ENCODE results near the gene PAX3.
A peak's percentile ranks its signal among the peaks of the same experiment; 100 is the strongest.

PAX3 gene

DNA sequence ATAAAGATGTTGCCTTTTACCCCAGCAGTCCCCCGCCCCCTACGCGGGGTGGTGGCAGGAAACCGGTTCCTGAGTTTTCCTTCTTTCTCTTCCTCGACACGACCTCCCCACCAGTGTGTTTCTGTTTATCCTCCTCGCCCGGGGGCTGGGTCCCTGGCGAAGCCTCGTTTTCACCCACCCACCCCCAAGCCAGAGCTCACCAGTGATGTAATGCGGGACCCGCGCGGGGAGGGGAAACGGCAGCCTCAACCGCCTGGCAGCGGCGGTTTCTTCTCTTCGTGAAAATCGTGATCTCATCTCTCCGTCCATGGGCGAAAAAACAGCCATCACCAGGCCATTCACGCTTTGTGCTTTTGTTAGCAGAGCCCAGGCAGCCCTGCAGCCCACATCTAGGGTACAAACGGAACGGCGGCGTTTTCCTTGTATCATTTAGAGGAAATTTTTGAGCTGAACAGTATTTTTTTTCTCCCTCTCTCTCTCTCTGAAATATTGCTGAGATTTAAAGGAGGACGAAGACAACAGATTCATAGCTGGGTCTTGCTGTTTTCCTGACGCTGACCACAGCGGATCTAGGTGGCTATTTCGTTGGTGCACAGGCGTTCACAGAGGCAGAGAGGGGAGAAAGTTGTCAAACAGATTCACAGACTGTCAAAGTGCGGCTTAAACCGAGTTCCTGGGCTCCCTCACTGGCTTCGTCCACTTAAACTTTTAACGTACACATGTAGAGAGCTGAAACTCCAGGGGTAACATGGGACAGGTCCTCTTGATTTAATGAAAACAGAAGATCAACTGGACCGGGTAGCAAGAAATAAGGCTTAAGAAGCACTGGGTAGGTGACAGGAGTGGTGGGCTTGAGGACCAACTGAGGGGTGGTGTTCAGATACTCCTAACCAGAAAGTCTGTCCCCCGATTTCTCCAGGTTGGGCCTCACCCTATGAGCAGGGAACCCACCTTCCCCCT lies 21.9 kb upstream of the PAX3 start:
- TF ChIP-seq TAF1 (IDR thresholded peaks at IDR 0.05; ENCODE audit: borderline replicate concordance, insufficient read depth, low read length) (no peak), POLR2AphosphoS5 (IDR thresholded peaks at IDR 0.05; ENCODE audit: low read depth, low read length) (no peak), SIN3A (IDR thresholded peaks at IDR 0.05; ENCODE audit: borderline replicate concordance, insufficient read depth, low read length) (no peak), FOXP2 (optimal IDR thresholded peaks at IDR 0.05; ENCODE audit: borderline replicate concordance, extremely low read depth, extremely low read length, insufficient read depth) (no peak)
- TF ChIP-seq, protein P1, sequence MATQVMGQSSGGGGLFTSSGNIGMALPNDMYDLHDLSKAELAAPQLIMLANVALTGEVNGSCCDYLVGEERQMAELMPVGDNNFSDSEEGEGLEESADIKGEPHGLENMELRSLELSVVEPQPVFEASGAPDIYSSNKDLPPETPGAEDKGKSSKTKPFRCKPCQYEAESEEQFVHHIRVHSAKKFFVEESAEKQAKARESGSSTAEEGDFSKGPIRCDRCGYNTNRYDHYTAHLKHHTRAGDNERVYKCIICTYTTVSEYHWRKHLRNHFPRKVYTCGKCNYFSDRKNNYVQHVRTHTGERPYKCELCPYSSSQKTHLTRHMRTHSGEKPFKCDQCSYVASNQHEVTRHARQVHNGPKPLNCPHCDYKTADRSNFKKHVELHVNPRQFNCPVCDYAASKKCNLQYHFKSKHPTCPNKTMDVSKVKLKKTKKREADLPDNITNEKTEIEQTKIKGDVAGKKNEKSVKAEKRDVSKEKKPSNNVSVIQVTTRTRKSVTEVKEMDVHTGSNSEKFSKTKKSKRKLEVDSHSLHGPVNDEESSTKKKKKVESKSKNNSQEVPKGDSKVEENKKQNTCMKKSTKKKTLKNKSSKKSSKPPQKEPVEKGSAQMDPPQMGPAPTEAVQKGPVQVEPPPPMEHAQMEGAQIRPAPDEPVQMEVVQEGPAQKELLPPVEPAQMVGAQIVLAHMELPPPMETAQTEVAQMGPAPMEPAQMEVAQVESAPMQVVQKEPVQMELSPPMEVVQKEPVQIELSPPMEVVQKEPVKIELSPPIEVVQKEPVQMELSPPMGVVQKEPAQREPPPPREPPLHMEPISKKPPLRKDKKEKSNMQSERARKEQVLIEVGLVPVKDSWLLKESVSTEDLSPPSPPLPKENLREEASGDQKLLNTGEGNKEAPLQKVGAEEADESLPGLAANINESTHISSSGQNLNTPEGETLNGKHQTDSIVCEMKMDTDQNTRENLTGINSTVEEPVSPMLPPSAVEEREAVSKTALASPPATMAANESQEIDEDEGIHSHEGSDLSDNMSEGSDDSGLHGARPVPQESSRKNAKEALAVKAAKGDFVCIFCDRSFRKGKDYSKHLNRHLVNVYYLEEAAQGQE (IDR thresholded peaks at IDR 0.05; ENCODE audit: insufficient read depth in 1 of 2, low read depth in 2 of 2, low read length in 2 of 2) = no peak

DNA sequence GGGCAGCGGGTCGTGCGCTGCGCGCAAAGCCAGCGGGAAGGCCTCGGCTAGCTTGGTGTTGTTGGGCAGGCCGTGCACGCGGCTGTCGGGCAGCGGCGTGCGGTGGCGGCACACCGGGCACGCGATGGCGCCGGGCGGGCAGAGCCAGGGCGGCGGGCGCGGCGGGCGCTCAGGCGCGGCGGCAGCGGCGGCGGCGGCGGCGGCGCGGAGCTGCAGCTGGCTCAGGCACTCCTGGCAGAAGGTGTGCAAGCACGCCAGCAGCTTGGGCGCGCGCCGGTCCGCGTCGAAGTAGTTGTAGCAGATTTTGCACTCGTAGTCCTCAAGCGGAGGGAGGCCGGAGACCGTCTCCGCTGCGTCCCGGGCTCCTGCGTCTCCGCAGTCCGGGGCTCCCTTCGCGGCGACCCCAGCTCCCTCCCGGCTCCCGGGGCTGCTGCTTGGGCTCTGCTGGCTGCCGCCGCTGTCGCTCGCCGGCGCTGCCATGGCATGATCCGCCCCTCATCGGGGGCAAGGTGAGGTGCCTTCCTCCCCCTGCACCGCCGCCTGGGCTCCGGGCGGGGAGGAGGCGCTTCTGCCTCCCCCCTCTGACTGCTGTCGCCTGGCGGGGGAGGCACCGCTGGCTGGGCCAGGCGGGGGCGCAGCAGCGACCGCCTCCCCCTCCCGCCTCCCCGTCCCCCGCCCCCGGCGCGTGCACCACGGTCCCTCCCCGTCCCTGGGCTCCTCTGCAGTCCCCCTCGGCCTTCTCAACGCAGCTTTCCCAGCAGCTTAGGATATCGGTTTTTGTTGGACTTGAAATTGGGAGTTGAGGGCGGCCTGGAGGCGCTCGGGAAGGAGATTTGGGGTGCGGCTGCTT lies 21.0 kb upstream of the PAX3 start:
- TF ChIP-seq TAF1 (IDR thresholded peaks at IDR 0.05; ENCODE audit: borderline replicate concordance, insufficient read depth, low read length) = no peak
- TF ChIP-seq FOXP2 (optimal IDR thresholded peaks at IDR 0.05; ENCODE audit: borderline replicate concordance, extremely low read depth, extremely low read length, insufficient read depth) = no peak
- TF ChIP-seq, protein P1 (IDR thresholded peaks at IDR 0.05; ENCODE audit: insufficient read depth in 1 of 2, low read depth in 2 of 2, low read length in 2 of 2) = no peak
- no peak for TF ChIP-seq SIN3A (IDR thresholded peaks at IDR 0.05; ENCODE audit: borderline replicate concordance, insufficient read depth, low read length)
- no peak for TF ChIP-seq POLR2AphosphoS5 (IDR thresholded peaks at IDR 0.05; ENCODE audit: low read depth, low read length)

DNA sequence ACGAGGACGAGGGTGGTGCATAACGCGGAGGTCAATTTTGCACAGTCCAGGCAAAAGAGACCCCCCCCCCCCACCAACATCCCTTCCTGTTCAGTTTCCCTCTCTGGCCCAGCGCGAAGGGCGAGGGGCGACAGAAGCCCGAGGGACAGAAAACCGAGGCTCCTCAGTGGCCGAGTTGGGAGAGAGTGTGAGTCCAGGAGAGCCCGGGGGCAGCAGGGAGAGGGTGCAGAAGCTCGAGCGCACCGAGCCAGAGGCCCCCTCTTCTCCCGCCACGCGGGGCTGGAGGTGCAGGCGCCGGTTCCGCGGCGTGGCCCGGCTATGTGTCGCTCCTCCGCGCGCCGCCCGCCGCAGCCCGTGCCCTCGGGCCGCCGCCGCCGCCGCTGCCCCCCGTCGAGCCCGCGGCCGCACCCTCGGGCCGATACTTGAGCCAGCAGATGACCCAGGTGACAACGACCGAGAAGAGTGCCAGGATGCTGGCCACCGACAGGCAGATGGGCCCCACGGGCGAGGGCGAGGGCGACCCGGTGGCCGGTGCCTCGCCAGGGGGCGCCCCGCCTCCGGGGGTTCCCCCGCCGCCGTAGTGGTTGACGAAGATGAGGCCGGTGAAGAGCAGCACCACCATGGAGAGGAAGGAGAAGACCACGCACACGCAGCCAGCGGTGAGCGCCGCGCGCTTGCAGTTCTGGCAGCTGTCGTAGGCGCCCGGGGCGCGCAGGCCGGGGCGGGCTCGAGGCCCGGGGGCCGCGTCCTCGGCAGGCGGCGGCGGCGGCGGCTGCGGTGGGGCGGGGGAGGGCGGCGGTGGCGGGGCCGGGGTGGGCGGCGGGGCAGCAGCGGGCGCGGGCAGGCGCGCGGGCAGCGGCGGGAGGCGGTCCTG lies 20.2 kb upstream of the PAX3 start:
- no peak for TF ChIP-seq TAF1 (IDR thresholded peaks at IDR 0.05; ENCODE audit: borderline replicate concordance, insufficient read depth, low read length)
- no peak for TF ChIP-seq SIN3A (IDR thresholded peaks at IDR 0.05; ENCODE audit: borderline replicate concordance, insufficient read depth, low read length)

DNA sequence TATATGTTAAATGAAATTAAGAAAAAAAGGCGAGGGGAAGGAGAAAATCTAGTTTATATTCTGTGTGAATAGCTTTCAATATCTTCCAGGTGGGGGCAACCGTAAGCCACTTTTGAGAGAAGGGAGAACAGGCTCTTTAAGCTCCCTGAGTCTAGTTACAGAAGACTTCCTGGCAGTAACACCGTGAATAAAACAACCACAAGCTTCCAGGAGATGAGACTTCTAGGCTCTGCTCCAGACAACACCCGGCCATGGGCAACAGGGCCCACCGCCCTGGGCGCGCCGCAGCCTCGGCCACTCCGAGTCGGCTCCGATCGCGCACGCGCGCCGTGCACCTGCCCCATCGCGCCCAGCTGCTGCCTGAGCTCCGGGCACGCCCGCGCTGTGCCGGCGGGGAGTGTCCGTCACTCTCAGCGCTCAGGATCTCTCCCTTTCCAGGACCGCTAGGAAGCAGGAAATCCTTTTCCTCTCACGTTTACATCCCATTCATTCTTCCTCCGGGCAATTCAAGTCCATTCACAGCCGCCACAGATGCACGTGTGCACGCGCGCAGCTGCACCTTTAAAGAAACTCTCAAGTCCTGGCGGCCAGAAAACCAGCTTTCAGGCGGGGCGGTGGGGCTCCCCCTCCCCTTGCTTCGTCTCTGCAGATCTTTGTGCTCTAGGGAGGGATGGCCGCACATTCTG lies 19.4 kb upstream of the PAX3 start:
- TF ChIP-seq FOXP2 (optimal IDR thresholded peaks at IDR 0.05; ENCODE audit: borderline replicate concordance, extremely low read depth, extremely low read length, insufficient read depth) (peak; percentile 35), TAF1 (IDR thresholded peaks at IDR 0.05; ENCODE audit: borderline replicate concordance, insufficient read depth, low read length) (no peak)

DNA sequence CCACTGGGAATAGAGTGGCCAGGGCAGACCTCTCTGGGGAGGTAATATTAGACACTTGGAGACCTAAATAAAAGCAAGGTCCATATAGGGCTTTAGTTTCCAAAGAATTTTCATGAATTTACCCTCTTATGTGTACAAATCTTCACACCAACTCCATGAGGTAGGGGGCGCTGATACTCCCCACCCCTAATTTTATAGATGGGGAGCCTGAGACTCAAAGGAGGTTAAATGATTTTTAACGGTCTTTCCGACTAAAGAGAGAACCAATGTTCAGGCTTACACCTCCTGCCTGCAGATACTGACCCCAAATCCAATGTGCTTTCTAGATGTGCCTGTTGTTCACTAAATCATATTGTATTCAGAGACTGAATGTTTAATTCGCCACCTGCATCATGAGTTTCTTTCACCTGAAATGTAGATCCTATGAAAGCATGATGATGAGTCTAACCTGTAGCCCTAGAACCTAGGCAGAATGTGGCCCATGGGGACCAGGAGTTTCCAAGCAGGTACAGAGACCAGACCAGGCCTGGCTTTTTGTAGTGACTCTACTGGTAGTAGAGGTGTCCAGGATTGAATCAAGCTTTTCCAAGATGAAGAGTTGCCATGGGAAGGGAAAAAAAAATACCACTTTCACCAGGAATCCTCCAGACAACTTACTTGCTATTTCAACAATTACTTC lies 16.8 kb upstream of the PAX3 start:
- TF ChIP-seq SIN3A (IDR thresholded peaks at IDR 0.05; ENCODE audit: borderline replicate concordance, insufficient read depth, low read length) (no peak), POLR2AphosphoS5 (IDR thresholded peaks at IDR 0.05; ENCODE audit: low read depth, low read length) (no peak), TAF1 (IDR thresholded peaks at IDR 0.05; ENCODE audit: borderline replicate concordance, insufficient read depth, low read length) (no peak), FOXP2 (optimal IDR thresholded peaks at IDR 0.05; ENCODE audit: borderline replicate concordance, extremely low read depth, extremely low read length, insufficient read depth) (no peak)
- TF ChIP-seq, protein P1 (IDR thresholded peaks at IDR 0.05; ENCODE audit: insufficient read depth in 1 of 2, low read depth in 2 of 2, low read length in 2 of 2) = no peak
